IPS DF 4.7 (cell line): ENCODE results near the gene IMMT.
"Not testable (repeated sequence)": the region's sequence is repeated elsewhere in the genome, so short reads cannot be mapped to it uniquely, and the experiment has no call there.

Source experiments
- DNase-seq: peaks from one replicate; pipeline ENCODE4 v3.0.0-alpha.2; 2013; ENCODE audit warnings: low spot score; ENCODE audit errors: extremely low read depth

The IMMT gene

GRCh38 chr2:86201671-86202335 is 6.5 kb upstream of the IMMT start:
- DNase-seq, result no peak

GRCh38 chr2:86200564-86200963 is 5.3 kb upstream of the IMMT start:
- not testable (repeated sequence) for DNase-seq

GRCh38 chr2:86199834-86200177 is 4.5 kb upstream of the IMMT start:
- DNase-seq, result no peak

- no peak for DNase-seq
These were observed 636 bp upstream of the IMMT start for GRCh38 chr2:86195808-86196387.

GRCh38 chr2:86194751-86195054 is 559 bp downstream of the IMMT start:
- peak; percentile 56 for DNase-seq

- no peak for DNase-seq
These were observed 1.2 kb downstream of the IMMT start for GRCh38 chr2:86193901-86194567.

GRCh38 chr2:86189782-86190416 is 5.4 kb downstream of the IMMT start:
- no peak for DNase-seq

GRCh38 chr2:86186431-86186830 is 8.8 kb downstream of the IMMT start:
- no peak for DNase-seq

- no peak for DNase-seq
These were observed 9.6 kb downstream of the IMMT start for GRCh38 chr2:86185517-86186212.

- DNase-seq, result no peak
These were observed 18.7 kb downstream of the IMMT start for GRCh38 chr2:86176597-86176996.

- DNase-seq, result no peak
These were observed 19.4 kb downstream of the IMMT start for GRCh38 chr2:86175828-86176227.

- no peak for DNase-seq
These were observed 20.8 kb downstream of the IMMT start for GRCh38 chr2:86174445-86174844.

GRCh38 chr2:86172610-86173009 is 22.7 kb downstream of the IMMT start:
- no peak for DNase-seq

GRCh38 chr2:86171295-86171694 is 24.0 kb downstream of the IMMT start:
- no peak for DNase-seq

GRCh38 chr2:86170449-86170848 is 24.8 kb downstream of the IMMT start:
- DNase-seq, result no peak

GRCh38 chr2:86160156-86160952 is 34.9 kb downstream of the IMMT start:
- no peak for DNase-seq

- no peak for DNase-seq
These were observed 37.0 kb downstream of the IMMT start for GRCh38 chr2:86158286-86158685.

- no peak for DNase-seq
These were observed 38.2 kb downstream of the IMMT start for GRCh38 chr2:86157009-86157556.

GRCh38 chr2:86150502-86150901 is 44.8 kb downstream of the IMMT start:
- DNase-seq, result no peak

- no peak for DNase-seq
These were observed 47.5 kb downstream of the IMMT start for GRCh38 chr2:86147793-86148192.
